Activated CD4-positive, alpha-beta T cell treated with anti-CD3 and anti-CD28 coated beads, Interleukin-2, amount 50 U/mL, for 4 hours (primary cell): ENCODE data around the gene POU1F1.
"Not testable (repeated sequence)": the region's sequence is repeated elsewhere in the genome, so short reads cannot be mapped to it uniquely, and the experiment has no call there.

ENCODE experiments used
- DNase-seq, 2 experiments: peaks; one replicate each; pipeline ENCODE4 v3.0.0-alpha.2; 2020

Gene POU1F1

DNA sequence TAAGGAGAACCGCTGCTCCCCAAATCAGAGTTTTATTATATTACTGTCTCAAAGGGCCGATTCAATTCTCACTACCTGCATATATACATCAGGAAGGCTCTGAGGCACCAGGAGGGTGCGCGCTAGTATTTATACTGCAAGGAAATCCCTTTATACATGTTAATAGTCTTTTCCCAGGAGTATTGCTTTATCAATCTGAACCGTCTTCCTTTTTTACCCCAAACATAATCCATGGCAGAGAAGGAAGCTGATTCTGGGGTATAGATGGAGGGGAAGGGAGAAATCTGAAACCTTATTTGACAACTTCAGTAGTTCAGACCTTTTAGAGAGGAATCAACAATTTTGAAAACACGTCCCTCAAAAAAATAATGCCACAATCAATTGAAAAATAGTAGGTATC lies at the start of gene POU1F1:
POU1F1 (minus strand) TSS at position 101 of the 400 bp plus-strand sequence. CDS start 122 bp downstream, outside the sequence.
- DNase-seq, result no peak

GRCh38 chr3:87324609-87325008 lies 48.2 kb upstream of the POU1F1 start:
- DNase-seq, result no peak

DNA sequence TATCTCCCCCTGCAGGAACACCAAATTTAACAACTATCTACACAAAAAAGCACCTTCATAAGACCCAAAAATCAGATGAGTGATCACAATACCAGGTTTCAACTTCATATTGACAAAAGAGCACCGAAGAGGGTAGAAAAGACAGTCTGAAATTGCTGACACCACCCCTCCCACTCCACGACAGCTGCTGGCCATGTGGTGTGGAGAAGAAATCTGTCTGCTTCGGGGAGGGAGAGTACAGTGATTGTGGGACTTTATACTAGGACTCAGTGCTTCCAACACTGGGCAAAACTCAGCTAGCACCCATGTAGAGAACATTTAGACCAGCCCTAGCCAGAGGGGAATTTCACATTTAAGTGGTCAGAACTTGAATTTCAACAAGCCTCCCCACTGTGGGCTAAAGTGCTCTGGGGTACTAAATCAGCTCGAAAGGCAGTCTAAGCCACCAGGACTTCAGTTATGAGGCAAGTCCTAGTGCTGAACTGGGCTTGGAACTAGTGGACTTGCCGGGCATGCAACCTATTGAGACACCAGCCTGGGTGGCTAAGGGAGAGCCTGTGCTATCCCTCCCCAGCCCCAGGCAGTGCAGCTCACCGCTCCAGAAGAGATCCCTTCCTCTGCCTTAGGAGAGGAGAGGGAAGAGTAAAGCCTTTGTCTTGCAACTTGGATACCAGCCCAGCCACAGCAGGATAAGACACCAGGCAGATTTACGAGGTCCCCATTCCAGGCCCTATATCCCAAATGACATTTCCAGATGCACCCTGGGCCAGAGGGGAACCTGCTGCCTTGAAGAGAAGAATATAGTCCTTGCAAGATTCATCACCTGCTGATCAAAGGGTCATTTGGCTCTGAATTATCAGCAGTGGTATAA lies 44.6 kb upstream of the POU1F1 start:
- DNase-seq, result no peak

DNA sequence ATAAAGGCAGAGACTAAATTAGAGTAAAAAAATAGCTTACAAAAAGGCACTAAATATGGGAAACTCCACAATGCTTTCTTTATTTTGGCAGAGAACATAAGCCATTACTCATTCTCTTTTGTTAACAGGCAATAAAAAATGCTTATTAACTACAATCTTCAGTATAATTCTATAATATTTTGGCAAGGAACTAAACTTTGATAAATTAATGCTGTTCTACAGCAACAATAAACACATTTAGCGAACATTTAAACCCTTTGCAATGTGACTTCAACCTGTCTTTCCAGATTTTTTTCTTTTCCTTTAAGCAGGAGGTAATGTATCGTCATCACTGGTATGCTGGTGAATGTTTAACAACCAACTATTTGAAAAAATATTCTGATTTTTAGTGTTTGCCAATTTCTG lies 42.2 kb upstream of the POU1F1 start:
- no peak for DNase-seq

- DNase-seq, result no peak
Measured at GRCh38 chr3:87317779-87318178, 41.4 kb upstream of the POU1F1 start.

GRCh38 chr3:87313641-87314040 lies 37.3 kb upstream of the POU1F1 start:
- DNase-seq, result no peak

DNA sequence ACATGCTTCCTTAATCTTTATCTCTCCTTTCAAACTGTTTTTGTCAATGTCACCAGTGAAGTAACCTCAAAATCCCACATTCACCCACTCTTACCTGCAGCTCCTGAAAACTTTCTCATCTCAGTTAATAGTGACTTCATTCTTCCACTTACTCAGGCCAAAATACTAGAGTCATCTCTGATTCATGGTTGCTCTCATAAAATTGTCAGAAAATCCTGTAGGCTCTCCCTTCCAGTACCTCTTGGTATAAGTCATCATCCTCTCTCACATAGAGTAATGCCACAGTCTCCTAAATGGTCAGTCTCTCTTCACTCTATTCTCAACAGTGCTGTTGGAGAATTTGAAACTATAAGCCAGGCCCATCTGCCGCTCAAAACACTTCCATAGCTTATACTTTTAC lies 34.9 kb upstream of the POU1F1 start:
- DNase-seq, result no peak

- no peak for DNase-seq
Measured at GRCh38 chr3:87309601-87310000, 33.2 kb upstream of the POU1F1 start.

GRCh38 chr3:87307805-87308204 lies 31.4 kb upstream of the POU1F1 start:
- DNase-seq, result no peak

- no peak for DNase-seq
Measured at GRCh38 chr3:87305517-87305916, 29.1 kb upstream of the POU1F1 start.

DNA sequence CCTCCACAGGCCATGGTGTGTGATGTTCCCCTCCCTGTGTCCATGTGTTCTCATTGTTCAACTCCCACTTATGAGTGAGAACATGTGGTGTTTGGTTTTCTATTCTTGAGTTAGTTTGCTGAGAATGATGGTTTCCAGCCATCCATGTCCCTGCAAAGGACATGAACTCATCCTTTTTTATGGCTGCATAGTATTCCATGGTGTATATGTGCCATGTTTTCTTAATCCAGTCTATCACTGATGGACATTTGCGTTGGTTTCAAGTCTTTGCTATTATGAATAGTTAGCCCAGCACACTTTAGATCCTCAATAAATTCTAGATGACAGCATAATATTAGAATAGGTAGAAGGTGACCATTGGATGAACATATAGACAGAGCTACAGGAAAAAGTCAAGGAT lies 28.6 kb upstream of the POU1F1 start:
- DNase-seq, result not testable (repeated sequence)

DNA sequence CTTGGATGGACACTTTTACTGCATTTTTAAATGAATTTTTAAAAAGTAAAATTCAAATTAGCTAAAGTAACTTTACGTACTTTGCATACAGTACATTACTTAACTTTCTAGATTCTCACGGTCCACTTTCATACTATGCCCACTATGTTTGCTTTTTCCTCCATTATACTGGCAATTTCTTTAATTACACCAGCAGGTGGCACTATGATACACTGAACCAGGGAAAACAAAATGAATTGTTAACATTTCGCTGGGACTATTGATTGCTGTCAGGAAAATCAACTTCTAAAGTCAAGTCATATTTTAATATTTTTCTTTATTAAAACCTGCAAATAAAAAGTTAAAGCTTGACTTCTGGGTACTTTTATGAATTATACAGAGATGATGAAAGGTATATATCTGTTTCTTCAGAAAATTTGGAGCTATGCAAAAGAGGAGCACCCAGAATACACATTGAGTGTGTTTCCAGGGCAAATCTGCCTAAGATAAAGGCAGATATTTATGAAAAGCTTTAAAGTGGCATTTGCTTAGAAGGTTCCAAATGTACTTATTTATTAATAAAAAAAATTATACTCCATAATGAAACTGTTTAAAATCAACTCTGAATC lies 21.8 kb upstream of the POU1F1 start:
- DNase-seq, result no peak

DNA sequence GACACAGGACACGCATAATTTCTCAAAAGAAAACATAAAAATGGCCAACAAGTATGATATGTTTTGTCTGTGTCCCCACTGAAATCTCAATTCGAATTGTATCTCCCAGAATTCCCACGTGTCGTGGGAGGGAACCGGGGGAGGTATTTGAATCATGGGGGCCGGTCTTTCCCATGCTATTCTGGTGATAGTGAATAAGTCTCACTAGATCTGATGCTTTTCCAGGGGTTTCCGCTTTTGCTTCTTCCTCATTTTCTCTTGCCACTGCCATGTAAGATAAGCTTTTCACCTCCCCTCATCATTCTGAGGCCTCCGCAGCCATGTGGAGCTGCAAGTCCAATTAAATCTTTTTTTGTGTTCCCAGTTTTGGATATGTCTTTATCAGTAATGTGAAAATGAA lies 12.1 kb upstream of the POU1F1 start:
- no peak for DNase-seq

DNA sequence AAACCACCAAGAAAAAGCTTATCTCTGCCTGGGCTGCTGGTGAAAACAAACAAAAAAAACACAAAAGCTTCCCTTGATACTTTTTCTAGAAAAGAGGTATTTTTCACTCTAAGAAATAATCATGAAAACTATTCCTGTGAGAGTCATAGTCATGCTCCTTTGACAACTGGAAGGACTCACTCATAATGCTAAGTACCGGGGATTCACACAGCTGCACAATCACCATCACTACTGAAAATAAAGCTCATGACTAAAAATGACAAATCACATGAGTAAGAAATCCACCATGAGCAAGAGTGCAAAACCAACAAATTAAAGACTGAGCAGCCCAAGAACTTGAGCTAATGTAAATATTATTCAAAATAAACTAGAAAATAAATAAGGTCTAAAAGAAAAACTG lies 10.6 kb upstream of the POU1F1 start:
- DNase-seq, result no peak

DNA sequence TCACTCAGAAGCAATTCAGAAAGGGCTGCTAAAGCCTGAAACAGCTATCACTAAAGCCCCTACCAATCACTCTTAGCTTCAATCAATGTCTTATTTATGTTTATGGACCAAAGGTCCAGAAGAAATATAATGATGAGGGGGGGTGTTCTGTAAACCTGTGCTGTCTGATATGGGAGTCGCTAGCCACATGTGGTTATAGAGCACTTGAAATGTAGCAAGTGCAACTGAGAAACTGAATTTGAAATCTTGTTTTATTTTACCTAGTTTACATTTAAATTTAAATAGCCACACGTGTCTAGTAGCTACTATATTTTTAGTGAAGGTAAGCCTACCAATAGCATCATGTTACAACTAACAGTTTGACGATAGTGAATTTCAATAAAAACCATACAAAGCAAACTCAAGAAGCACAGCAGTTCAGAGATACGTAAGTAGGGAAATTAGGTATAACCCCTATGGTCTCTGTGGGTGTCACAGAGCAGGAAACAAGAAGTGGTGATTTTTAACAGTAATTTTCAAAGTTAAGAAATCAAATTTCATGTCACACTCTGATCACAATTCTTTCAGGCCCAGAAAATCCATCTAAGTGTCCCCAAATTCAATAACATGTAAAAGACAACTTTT lies 3.6 kb downstream of the POU1F1 start:
- DNase-seq, result no peak

GRCh38 chr3:87270908-87271700 lies 5.3 kb downstream of the POU1F1 start:
- no peak for DNase-seq

DNA sequence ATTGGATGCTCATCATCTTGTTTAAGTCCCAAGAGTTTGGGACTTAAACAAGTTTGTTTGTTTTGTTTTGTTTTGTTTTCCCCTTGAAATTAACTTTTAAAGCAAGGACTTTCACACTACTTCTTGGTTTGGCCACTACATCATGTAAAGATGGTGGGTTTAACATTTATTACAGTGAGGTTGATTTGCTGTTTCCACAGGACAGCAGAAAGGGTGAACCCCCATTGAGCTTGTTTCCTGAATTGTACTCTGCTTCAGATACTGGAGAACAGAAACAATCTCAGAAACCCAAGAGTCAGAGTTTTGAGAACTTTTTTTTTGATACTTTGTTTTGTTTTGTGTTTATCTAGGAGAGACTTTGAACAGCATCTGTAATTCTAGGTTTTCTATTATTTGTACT lies 6.7 kb downstream of the POU1F1 start:
- no peak for DNase-seq

GRCh38 chr3:87268646-87269211 lies 7.7 kb downstream of the POU1F1 start:
- no peak for DNase-seq

GRCh38 chr3:87267953-87268645 lies 8.3 kb downstream of the POU1F1 start:
- no peak for DNase-seq

- DNase-seq, result no peak
Measured at GRCh38 chr3:87261925-87262324, 14.5 kb downstream of the POU1F1 start.

GRCh38 chr3:87260270-87260669 lies 16.1 kb downstream of the POU1F1 start:
- peak; percentile 14 to 38 for DNase-seq

- DNase-seq, result no peak
Measured at GRCh38 chr3:87250009-87250408, 26.4 kb downstream of the POU1F1 start.
